ENCODE measurements around the gene VSTM2B.

VSTM2B gene

DNA sequence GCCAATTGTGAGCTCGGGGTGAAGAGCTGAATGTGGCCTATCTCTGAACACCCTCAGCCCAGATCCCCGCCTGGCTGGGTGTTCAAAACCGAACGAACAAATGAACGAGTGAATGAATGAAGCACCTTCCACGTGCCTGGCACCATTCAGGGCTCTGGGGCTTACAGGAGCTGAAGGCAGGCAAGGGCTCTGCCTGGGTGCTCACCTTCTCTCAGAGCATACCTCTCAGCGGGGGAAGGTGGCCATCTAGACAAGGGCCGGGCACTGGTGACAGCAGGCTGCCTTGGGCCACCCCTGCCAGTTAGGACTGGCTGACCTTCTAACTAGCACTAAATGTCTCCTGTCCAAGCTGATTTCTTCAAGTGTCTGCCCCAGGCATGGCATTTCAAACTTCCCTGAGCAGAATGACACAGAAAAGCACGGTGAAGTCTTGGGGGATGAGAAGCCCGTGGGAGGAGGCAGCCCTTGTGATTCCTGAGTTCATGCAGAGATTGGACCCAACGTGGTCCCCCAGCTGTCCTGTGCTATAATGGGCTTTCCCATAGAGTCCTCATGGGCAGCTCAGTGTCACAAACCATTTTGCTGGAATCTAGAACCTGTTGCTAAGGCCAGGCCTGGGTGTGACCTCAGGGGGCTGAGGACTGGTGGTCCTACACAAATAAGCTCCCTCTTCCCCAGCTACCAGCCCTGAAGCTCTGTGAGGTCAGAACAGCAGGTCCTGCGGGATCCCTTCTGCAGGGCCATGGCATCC, 27.9 kb upstream of the VSTM2B start:
- no peak for DNase-seq

DNA sequence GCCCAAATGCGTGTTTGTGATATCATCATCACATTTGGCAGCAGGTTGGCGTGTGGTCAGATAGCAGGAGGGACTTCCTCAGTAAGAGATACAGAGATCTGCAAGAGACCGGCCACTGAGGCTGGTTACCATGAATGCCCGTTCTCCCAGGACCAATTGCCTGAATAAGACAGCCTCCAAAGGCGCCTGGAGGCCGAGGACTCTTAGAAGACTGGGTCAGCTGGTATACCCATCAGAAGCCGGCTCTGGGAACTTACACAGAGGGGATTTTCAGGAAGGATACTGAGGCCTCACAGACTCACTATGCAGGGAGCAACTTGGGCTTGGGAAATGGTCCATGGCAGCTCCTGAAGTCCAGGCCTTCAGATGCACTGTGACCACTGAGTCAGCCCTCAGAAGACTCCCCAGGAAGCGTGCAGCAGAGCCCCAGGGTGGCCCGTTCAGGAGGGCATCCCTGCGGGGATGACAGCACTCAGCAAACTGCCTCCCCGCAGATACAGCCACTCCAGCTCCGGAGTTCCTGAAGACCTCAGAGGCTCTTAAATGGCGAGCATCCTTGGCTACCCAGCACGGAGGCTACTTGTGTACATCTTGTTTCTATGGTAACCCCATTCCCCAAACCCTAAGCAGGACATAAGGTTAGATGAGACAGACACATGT, 26.4 kb upstream of the VSTM2B start:
- DNase-seq: no peak

DNA sequence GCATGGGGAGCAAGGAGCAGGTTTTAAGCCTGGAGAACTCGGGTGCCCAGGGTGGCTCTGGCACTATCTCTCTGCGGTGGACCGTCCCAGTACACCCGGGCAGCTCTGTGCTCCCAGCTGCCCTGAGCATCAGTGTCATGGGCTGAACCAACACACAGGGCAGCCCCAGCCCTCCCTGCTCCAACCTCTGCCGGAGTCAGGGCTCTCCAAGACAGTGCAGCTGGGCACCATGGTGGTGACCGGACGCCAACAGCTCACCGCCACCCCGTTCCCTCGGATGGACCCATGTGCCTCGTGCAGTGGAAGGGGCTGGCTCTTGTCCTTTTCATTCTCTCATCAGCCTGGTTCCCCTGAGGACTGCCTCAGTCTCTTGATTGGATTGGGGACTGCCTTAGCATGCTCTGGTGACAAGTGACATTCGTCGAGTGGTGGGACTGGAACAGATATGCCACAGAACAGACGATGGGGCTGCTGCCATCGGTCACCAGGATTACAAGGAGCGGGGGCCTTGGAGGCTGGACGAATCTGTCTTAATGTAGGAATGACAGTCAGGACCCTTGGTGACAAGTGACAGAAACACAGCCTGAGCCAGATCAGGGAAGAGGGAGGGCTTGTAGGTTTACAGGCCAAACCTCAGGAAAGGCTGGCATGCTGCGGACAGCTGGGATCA, 25.7 kb upstream of the VSTM2B start:
- no peak for DNase-seq

DNA sequence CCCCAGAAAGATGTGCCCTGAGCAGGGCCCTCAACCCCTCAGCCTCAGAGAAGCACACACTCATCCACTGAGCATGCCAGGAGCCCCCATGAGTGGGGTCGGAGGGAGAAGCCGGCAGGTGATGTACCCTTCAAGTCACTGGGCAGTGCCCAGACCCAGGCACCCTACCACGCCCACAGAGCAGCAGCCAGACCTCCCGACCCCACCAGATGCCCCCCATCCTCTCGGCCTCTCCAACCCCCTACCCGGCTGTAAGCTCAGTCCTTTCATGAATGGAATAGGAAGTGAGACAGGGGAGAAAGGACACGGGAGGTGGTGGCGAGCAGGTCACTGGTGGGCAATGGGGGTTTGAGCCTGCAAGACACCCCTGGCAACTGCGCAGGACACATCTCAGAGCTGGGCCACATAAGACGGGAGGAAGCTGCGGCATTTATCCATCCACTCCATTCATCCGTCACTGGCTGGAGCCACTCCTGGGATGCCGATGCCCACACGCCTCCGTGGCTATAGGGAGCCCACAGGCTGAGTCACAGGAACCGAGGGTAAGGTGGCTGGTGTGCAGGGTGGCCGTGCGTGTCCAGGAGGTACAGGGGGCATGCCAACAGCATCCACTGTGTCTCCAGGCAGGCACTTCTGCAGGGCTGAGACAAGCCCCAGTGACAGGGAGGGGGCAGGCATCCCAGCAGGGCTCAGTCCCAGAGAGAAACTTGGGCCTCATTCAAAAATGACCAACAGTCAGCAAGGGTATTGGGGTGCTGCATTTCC, 23.8 kb upstream of the VSTM2B start:
- no peak for DNase-seq

DNA sequence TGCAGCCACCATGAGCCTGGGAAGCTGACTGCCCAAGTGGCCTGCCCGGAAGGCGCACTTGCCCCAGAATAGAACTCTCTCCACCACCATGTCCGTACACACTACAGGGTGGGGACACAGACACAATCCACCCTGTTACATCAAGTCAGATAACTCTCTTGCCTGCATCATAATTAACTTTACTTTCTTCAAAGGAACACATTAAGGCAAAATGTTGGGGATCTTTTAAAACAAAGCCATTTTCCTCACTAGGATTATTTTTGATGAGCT, 23.3 kb upstream of the VSTM2B start:
- DNase-seq: no peak

DNA sequence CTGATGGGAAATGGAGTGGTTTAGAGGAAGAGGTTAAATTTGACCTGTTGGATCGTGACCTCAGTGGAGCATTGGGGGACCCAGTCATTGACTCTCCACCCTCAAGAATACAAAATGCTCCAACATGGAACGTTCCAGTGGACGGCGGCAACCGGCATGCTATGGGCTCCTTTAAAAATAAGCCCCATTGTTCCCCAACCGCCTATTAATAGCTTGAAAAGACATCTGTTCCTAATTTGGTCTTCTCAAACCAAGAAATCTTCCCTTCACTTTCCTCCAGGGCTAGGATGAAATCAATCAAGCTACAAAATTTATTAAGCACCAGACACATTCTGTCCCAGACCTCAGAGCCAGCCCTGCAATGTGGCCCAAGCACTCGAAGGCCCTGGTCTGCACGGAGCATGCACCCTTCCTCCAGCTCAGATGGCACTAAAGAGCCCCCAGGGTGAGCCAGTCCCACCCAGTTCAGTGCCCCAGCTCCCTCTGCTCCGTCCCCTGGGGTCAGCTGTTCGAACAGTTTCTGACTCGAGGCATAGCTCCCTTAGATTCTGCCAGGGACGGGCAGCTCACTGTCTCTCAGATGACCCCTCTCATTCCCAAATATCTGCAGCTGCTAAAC, 22.5 kb upstream of the VSTM2B start:
- no peak for DNase-seq

DNA sequence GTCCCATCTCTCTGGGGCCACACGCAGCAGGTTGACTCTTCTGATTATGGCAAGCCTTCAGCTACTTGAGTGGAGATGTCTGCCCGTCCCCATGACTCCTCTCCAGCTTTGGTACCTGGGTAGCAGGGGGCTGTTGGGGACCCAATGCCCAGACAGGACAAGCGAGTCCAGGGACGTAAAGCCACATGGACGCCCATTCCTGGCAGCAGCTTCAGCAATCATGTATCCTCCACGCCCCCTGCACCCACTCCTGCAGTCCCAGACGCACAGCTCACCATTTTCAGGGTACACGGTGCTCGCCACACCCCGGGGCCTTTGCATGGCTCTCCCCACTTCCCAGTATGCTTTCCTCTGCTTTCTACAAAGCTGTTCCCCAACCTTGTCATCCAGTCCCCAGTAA, 22.0 kb upstream of the VSTM2B start:
- DNase-seq: no peak

DNA sequence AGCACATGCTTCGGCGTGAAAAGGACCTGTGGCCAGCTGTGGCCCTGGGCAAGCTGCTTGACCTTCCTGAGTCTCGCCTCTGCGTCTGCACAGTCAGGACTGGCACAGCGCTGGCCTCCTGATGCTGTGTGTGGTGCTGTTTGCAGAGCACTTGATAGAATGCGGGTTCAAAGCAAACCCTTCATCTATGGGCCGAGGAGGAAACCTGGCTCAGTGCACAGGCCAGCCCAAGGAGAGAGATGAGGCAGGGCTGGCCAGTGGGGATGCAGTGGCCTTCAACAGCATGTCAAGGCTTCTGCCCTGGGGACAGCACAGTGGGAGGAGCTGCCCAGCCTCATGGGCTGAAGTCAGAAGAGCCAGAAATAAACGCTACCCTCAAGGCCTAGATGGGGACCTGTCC, 21.3 kb upstream of the VSTM2B start:
- no peak for DNase-seq

DNA sequence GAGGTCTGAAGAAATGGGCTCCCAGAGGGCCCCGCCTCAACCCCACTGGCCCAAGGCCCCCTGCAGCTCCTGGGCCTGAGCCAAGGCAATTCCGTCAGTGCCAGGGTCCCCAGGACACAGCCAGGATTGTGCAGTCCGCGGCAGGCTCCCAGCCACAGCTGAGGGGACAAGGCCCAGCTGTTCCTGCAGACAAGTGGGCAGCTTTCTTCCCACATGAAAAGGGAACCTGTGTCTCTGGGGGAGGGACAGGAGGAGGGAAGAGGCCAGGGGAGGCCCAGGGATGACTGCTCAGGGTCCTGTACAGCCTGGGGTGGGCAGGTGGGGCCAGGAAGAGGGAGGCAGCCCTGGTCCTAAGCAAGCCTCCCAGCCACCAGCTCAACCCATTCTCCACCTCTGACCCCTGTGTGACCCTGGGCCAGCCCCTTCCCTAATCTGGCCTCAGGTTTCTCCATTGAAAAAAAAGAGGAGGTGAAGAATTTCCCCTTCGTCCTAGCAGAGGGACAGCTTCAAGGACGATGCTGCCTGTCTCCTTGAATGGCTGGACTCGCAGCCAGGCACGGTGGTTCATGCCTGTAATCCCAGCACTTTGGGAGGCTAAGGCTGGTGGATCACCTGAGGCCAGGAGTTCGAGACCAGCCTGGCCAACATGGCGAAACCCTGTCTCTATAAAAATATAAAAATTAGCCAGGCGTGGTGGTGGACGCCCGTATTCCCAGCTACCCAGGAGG, 20.5 kb upstream of the VSTM2B start:
- no peak for DNase-seq

DNA sequence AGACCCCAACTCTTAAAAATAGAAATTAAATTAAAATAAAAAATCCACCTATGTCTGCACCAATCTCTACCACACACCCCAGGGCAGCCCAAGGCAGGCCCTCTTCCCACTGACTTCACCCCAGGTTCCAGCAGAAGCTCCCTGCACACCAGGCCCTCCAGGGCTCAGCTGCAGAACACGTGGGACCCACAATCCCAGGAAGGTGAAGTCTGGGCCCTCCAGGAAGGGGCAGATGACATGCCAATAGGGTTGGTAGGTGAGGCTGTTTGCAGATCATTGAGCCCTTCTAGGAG, 19.2 kb upstream of the VSTM2B start:
- no peak for DNase-seq

DNA sequence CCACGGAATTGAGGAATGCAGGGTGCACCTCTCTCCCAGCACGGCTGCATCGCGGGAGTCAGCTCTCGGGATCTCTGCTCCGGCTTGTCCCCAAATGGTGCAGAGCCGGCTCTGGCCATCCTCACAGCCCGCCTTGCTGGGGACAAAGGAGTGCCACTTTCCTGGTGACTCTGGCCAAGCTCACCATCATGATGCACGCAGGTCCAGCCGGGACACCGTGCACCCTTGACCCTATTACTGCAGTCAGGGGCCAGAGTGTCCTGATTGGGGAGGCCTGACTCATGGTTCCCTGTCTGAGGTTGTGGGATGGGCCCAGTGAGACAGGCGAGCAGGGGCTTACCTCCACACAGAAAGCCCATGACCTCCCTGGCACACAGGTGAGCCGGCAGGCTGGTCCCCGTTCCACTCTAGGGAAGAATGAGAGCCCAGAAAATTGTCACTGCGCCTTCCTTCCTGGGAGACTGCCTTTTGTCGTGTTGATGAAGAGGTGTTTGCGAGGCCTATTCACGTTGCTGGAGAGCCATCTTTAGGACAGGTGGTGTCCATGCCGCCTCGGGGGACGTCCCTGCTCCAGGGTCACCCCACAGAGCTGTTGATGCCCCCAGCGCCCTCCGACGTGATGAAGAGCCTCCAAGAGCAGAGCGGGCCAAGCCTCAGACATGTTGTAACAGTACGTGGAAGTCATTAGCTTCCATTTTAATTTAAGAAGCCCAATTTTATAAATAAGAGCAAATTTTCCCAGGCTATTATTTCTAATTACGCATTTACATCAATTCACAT, 18.5 kb upstream of the VSTM2B start:
- DNase-seq: no peak

DNA sequence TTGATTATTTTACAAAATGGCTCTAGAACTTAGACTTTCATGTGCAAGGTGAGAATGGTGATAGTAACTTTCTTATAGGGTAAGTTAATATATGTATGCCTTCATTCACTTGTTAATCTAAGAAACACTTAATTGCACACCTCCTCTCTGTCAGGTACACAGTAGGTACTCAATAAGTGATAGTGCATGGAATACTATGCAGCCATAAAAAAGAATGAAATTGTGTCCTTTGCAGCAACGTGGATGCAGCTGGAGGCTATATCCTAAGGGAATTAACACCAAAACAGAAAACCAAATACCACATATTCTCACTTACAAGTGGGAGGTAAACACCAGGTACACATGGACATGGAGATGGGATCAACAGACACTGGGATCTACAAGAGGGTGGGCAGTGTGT, 17.6 kb upstream of the VSTM2B start:
- DNase-seq: no peak

DNA sequence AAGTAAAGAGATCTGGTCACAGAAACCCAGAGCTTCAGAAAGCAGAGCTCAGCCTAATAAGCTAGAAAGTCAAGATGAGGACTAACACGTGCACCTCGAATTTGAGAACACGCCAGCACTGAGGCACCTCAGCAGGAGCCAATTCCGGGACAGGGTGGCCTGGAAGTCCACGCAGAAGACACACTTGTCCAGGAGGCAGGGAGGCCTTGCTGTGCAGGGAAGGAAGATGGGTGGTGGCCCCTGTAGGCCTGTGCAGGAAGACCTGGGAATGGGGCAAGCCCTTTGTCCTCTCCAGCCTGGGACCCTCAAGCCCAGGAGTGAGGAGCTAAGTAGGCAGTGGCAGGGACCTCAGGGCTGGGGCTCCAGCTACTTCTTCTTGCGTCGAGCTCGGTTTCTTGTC, 16.3 kb upstream of the VSTM2B start:
- no peak for DNase-seq

DNA sequence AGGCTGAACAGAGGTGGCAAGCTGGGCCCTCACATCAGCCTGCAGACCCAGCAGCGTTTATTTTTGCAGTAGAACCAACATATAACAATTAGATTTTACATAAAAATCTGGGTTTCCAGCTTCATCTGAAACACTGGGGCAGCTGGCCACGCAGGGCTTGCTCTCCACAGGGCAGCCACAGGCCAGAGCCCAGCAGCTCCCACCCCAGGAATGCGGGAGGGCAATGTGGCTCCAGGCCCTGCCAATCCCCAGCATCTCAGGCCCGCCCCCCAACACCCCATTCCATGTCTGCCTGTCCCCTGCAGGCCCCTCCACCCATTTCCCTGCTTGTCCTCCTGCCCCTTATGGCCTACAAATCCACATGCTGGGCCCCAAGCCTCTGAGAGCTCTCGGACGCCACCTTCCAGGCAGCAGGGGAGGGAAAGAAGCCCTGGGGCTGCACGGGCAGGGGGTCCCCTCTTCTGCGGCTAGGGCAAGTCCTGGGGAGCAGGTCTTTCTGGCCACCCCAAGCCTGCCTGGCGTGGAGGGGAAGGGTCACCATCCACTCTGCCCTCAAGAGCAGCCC, 15.0 kb upstream of the VSTM2B start:
- DNase-seq: no peak

DNA sequence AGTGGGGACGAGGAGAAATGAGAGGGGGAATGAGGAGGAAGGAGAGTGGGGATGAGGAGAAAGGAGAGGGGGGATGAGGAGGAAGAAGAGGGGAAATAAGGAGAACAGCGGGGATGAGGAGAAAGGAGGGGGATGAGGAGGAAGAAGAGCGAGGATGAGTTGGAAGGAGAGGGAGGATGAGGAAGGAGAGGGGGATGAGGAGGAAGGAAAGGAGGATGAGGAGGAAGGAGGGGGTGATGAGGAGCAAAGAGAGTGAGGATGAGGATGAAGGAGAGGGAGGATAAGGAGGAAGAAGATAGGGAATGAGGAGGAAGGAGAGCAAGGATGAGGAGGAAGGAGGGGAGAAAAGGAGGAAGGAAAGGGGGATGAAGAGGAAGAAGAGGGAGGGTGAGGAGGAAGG, 14.0 kb upstream of the VSTM2B start:
- no peak for DNase-seq

DNA sequence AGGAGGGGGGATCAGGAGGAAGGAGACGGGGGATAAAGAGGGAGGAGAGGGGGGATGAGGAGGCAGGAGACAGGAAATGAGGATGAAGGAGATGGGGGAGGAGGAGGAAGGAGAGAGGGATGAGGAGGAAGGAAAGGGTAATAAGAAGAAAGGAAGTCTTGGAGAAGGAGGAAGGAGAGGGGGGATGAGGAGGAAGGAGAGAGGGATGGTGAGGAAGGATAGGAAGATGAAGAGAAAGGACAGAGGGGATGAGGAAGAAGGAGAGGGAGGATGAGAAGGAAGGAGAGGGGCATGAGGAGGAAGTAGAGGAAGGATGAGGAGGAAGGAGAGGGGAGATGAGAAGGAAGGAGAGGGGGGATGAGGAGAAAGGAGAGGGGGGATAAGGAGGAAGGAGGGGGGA, 13.0 kb upstream of the VSTM2B start:
- no peak for DNase-seq

DNA sequence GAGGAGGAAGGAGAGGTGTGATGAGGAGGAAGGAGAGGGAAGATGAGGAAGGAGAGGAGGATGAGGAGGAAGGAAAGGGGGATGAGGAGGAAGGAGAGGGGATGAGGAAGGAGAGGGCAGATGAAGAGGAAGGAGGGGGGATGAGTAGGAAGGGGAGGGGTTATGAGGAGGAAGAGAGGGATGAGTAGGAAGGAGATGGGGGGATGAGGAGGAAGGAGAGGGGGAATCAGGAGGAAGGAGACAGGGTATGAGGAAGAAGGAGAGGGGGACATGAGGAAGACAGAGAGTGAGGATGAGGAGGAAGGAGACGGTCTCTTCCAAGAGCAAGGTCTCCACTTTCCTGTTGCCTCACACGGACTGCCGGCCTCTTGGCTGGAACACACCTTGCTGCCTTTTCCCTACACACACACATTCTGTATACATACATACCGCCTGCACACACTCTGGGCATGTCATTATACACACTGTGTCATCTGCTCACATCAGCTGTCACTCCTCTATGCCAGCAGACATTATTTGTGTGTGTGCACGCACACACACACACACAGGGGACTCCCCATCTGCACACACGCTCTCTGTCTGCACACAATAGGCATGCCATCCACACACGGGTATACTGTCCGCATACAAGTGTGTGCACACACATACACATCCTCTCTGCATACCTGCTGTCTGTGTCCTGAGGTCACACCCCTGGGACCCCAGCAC, 11.1 kb upstream of the VSTM2B start:
- DNase-seq: no peak

DNA sequence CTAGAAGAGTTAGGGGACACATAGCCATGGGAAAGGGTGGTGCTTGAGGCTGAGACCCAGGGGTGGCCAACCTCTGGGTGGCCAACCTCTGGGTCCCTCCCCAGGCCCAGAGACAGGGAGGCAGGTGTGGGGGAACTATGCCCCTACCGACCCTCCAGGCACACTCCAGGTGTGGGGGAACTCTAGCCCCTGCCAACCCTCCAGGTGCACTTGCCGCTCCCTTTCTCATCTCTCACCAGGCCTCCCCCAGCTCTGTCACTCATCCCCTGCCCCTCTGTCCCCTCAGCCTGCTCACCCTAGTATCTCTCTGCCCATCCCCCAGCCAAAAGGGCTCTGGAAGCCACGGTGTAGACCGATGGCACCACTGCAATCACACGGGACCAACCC, 10.6 kb upstream of the VSTM2B start:
- DNase-seq: no peak

DNA sequence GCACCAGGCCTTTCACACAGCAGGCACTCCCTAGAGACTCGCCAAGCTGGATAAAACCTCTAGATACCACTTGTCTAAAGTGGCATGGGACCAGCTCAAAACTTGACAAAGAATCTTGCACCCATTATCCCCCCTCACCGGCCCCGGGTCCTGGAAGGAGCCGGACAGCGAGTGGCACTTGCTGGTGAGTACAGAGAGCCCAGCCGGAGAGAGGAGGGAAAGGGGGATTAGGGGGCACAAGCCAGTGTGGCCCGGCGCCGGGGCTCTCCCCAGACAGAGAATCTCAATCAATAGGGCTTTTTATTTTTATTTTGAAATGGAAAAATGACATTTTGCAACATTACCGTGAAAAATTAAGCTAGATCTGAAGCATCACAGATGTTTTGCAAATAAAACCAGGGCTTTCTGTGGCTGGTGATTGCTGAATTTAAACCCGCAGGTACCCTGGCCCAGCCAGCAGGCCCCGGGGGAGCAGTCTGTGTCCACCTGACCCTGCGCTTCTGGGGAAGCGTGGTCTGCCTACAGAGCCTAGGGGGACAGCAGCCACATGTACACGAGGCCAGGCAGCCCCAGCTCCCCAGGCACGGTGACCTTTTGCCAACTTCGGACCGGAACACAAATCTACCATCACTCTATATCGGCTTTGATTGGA, 10.0 kb upstream of the VSTM2B start:
- DNase-seq: no peak

DNA sequence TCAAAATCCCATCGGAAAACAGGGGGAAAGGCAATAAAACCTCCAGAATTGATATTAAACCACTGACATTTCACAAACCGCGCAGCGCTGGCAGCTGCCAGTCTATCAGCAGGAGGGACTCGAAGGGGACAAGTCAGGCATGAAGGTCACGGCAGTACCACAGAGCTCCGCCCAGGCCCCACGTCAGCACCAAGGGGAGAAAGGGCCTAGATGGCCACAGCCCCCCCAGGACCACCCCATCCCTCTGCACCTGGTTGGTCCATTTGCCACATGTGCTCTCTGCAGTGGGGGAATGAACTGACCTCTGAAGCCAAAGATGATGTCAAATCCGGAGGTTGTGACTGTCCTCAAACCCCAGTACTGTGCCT, 9.5 kb upstream of the VSTM2B start:
- no peak for DNase-seq

Data from fibroblast of skin of right biceps (primary cell).